H9 (cell line): Measurements from ENCODE around the gene HNRNPA3. TPM values are rescaled to one million over a fixed set of nuclear protein-coding genes. Genes with fewer than 3 reads are reported as not detected.

Experiments
- DNase-seq: peaks from one replicate; pipeline ENCODE4 v3.0.0-alpha.2; 2017
- H2AFZ ChIP-seq: one replicate; pipeline ENCODE4 v1.6.1; 2013; ENCODE audit warnings: mild to moderate bottlenecking, low read length, control low read depth, moderate library complexity
- H2AK5ac ChIP-seq: 2 replicates; pipeline ENCODE4 v1.6.1; 2013; ENCODE audit warnings: low read length, control low read depth, mixed read lengths; ENCODE audit not compliant: insufficient read length
- H2BK120ac ChIP-seq: one replicate; pipeline ENCODE4 v1.6.1; 2013; ENCODE audit warnings: low read depth, mild to moderate bottlenecking, low read length, control low read depth, inconsistent platforms; ENCODE audit not compliant: poor library complexity, severe bottlenecking
- H2BK12ac ChIP-seq: 2 replicates; pipeline ENCODE4 v1.6.1; 2013; ENCODE audit warnings: low read length, control low read depth, mixed read lengths, low read depth; ENCODE audit not compliant: insufficient read length
- H2BK15ac ChIP-seq: 2 replicates; pipeline ENCODE4 v1.6.1; 2013; ENCODE audit warnings: low read depth, low read length, control low read depth
- H2BK20ac ChIP-seq: one replicate; pipeline ENCODE4 v1.6.1; 2013; ENCODE audit warnings: low read depth, mild to moderate bottlenecking, low read length, control low read depth, inconsistent platforms; ENCODE audit not compliant: poor library complexity, severe bottlenecking
- H2BK5ac ChIP-seq: 2 replicates; pipeline ENCODE4 v1.6.1; 2013; ENCODE audit warnings: low read length, control low read depth, mixed read lengths; ENCODE audit not compliant: insufficient read length
- H3K14ac ChIP-seq: 2 replicates; pipeline ENCODE4 v1.6.1; 2013; ENCODE audit warnings: low read length, control low read depth; ENCODE audit not compliant: insufficient read depth
- H3K18ac ChIP-seq: 2 replicates; pipeline ENCODE4 v1.6.1; 2013; ENCODE audit warnings: low read depth, mild to moderate bottlenecking, mixed read lengths, low read length, control low read depth; ENCODE audit not compliant: insufficient read length
- H3K23ac ChIP-seq: 2 replicates; pipeline ENCODE4 v1.6.1; 2013; ENCODE audit warnings: low read length, control low read depth, mixed read lengths, low read depth; ENCODE audit not compliant: insufficient read length
- H3K23me2 ChIP-seq: 2 replicates; pipeline ENCODE4 v1.6.1; 2013; ENCODE audit warnings: low read depth, mild to moderate bottlenecking, mixed read lengths, low read length, control low read depth; ENCODE audit not compliant: insufficient read length, poor library complexity, severe bottlenecking
- H3K27ac ChIP-seq: 2 replicates; pipeline ENCODE4 v1.5.1; 2013; ENCODE audit warnings: low read length, control low read depth, mixed read lengths, low read depth; ENCODE audit not compliant: insufficient read length
- H3K27me3 ChIP-seq: 2 replicates; pipeline ENCODE4 v1.6.1; 2013; ENCODE audit warnings: low read length, control low read depth, inconsistent platforms; ENCODE audit not compliant: insufficient read depth
- H3K4ac ChIP-seq: 2 replicates; pipeline ENCODE4 v1.6.1; 2013; ENCODE audit warnings: low read depth, mild to moderate bottlenecking, control low read depth, inconsistent platforms, low read length, moderate library complexity
- H3K4me1 ChIP-seq: 2 replicates; pipeline ENCODE4 v1.6.1; 2013; ENCODE audit warnings: low read length, control low read depth, inconsistent platforms; ENCODE audit not compliant: insufficient read depth
- H3K4me2 ChIP-seq: 2 replicates; pipeline ENCODE4 v1.6.1; 2013; ENCODE audit warnings: low read length, control low read depth, mixed read lengths; ENCODE audit not compliant: insufficient read length, insufficient read depth
- H3K56ac ChIP-seq: 2 replicates; pipeline ENCODE4 v1.6.1; 2013; ENCODE audit warnings: low read depth, mild to moderate bottlenecking, mixed read lengths, low read length, control low read depth; ENCODE audit not compliant: insufficient read length
- H3K79me1 ChIP-seq: 2 replicates; pipeline ENCODE4 v1.6.1; 2013; ENCODE audit warnings: low read depth, mild to moderate bottlenecking, moderate library complexity, low read length, control low read depth, inconsistent platforms; ENCODE audit not compliant: insufficient read depth, poor library complexity, severe bottlenecking
- H3K79me2 ChIP-seq: 2 replicates; pipeline ENCODE4 v1.6.1; 2013; ENCODE audit warnings: low read length, control low read depth, inconsistent platforms; ENCODE audit not compliant: insufficient read depth
- H3K9ac ChIP-seq: 2 replicates; pipeline ENCODE4 v1.6.1; 2013; ENCODE audit warnings: low read length, control low read depth, mixed read lengths; ENCODE audit not compliant: insufficient read length; ENCODE audit errors: extremely low read depth
- H3K9me3 ChIP-seq: one replicate; pipeline ENCODE4 v1.6.1; 2013; ENCODE audit warnings: low read depth, low read length, inconsistent platforms; ENCODE audit not compliant: control insufficient read depth
- H3T11ph ChIP-seq: one replicate; pipeline ENCODE4 v1.6.1; 2013; ENCODE audit warnings: mild to moderate bottlenecking, low read length, control low read depth, inconsistent platforms
- H4K20me1 ChIP-seq: one replicate; pipeline ENCODE4 v1.6.1; 2013; ENCODE audit not compliant: control insufficient read depth, insufficient read length, insufficient read depth
- H4K5ac ChIP-seq: 2 replicates; pipeline ENCODE4 v1.6.1; 2013; ENCODE audit warnings: low read depth, mild to moderate bottlenecking, mixed read lengths, low read length, control low read depth; ENCODE audit not compliant: insufficient read length
- H4K8ac ChIP-seq: replicated peaks from 2 replicates; pipeline ENCODE4 v1.6.1; 2013; ENCODE audit warnings: low read length, control low read depth, mixed read lengths, low read depth; ENCODE audit not compliant: insufficient read length
- H4K91ac ChIP-seq: 2 replicates; pipeline ENCODE4 v1.6.1; 2013; ENCODE audit warnings: low read depth, mild to moderate bottlenecking, moderate library complexity, mixed read lengths, low read length, control low read depth; ENCODE audit not compliant: insufficient read length
- H3K27ac Mint-ChIP-seq, 3 experiments: 2 replicates in 2 of 3; 3 replicates in 1 of 3; pipeline ENCODE4 v1.8.0; 2020 to 2021; ENCODE audit warnings: mixed read lengths in 3 of 3, mild to moderate bottlenecking in 1 of 3, moderate library complexity in 1 of 3
- H3K27me3 Mint-ChIP-seq: 2 replicates; pipeline ENCODE4 v1.8.0; 2021; ENCODE audit warnings: low read depth, mild to moderate bottlenecking, moderate library complexity, mixed read lengths
- H3K36me3 Mint-ChIP-seq, 3 experiments: 2 replicates in 2 of 3; 3 replicates in 1 of 3; pipeline ENCODE4 v1.8.0; 2020 to 2021; ENCODE audit warnings: low read depth in 3 of 3, mixed read lengths in 3 of 3; ENCODE audit not compliant: insufficient read depth in 1 of 3
- H3K4me1 Mint-ChIP-seq, 2 experiments: 2 replicates each; pipeline ENCODE4 v1.8.0; 2020; ENCODE audit warnings: mixed read lengths in 2 of 2
- H3K4me3 Mint-ChIP-seq, 2 experiments: 2 replicates in 1 of 2; 3 replicates in 1 of 2; pipeline ENCODE4 v1.8.0; 2020 to 2021; ENCODE audit warnings: mild to moderate bottlenecking in 2 of 2, mixed read lengths in 2 of 2, moderate library complexity in 1 of 2
- H3K9me3 Mint-ChIP-seq, 2 experiments: 2 replicates in 1 of 2; 3 replicates in 1 of 2; pipeline ENCODE4 v1.8.0; 2020; ENCODE audit warnings: mild to moderate bottlenecking in 2 of 2, mixed read lengths in 2 of 2, moderate library complexity in 1 of 2
- total RNA-seq: library from RNA; stranded (reverse); gene quantifications from 2 replicates; pipeline ENCODE4 v1.2.1, GENCODE V29; 2021
- TF ChIP-seq, protein P1 (sequence below): fragments of 200-600 bp; sonication (generic); conservative IDR thresholded peaks from 3 replicates; pipeline ENCODE4 v1.8.0; 2021; ENCODE audit warnings: antibody characterized with exemption, mild to moderate bottlenecking

HNRNPA3 gene
- total RNA-seq, 1 experiment from 2014 or later = 405 TPM

- Mint-ChIP-seq H3K27me3 (no peaks in the 10 kb centered on the region), H3K27ac (no peak overlapping the region), H3K36me3 (no peaks in the 10 kb centered on the region), H3K4me3 (no peak overlapping the region), H3K4me1 (peaks cover 30 to 34% of the 10 kb centered on the region in 2 experiments), H3K9me3 (no peaks in the 10 kb centered on the region)
- no peak overlapping the region for H2BK20ac ChIP-seq
- H3K4me2 ChIP-seq = no peak overlapping the region
- no peak overlapping the region for H2BK5ac ChIP-seq
- H3K27ac ChIP-seq = no peak overlapping the region
- DNase-seq = no peak
- no peak overlapping the region for H3T11ph ChIP-seq
- H3K14ac ChIP-seq = no peak overlapping the region
- H2BK120ac ChIP-seq = no peak overlapping the region
- H3K23me2 ChIP-seq = no peaks in the 10 kb centered on the region
- no peak overlapping the region for H3K4ac ChIP-seq
- no peaks in the 10 kb centered on the region for H3K27me3 ChIP-seq
- TF ChIP-seq, protein P1, sequence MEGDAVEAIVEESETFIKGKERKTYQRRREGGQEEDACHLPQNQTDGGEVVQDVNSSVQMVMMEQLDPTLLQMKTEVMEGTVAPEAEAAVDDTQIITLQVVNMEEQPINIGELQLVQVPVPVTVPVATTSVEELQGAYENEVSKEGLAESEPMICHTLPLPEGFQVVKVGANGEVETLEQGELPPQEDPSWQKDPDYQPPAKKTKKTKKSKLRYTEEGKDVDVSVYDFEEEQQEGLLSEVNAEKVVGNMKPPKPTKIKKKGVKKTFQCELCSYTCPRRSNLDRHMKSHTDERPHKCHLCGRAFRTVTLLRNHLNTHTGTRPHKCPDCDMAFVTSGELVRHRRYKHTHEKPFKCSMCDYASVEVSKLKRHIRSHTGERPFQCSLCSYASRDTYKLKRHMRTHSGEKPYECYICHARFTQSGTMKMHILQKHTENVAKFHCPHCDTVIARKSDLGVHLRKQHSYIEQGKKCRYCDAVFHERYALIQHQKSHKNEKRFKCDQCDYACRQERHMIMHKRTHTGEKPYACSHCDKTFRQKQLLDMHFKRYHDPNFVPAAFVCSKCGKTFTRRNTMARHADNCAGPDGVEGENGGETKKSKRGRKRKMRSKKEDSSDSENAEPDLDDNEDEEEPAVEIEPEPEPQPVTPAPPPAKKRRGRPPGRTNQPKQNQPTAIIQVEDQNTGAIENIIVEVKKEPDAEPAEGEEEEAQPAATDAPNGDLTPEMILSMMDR = no peak
- H2AFZ ChIP-seq = no peak overlapping the region
- H3K4me1 ChIP-seq = peaks cover 3% of the 10 kb centered on the region; the same call in 1 of the 2 replicates
- H3K56ac ChIP-seq = no peak overlapping the region
- H2AK5ac ChIP-seq = no peak overlapping the region
- no peaks in the 10 kb centered on the region for H3K79me1 ChIP-seq
- H3K23ac ChIP-seq = no peak overlapping the region
- H4K8ac ChIP-seq = no peak overlapping the region
- no peak overlapping the region for H4K5ac ChIP-seq
- H4K20me1 ChIP-seq = no peaks in the 10 kb centered on the region
- no peak overlapping the region for H2BK15ac ChIP-seq
- H3K9ac ChIP-seq = no peak overlapping the region
- H4K91ac ChIP-seq = no peak overlapping the region
- no peak overlapping the region for H3K18ac ChIP-seq
- no peaks in the 10 kb centered on the region for H3K9me3 ChIP-seq
- H2BK12ac ChIP-seq = no peak overlapping the region
- no peaks in the 10 kb centered on the region for H3K79me2 ChIP-seq
Observed at GRCh38 chr2:177172034-177172880, 40.3 kb upstream of the HNRNPA3 start.
